Spleen (tissue), 7 donors: ENCODE data around the gene NAALADL2.

ENCODE experiments used
- POLR2A ChIP-seq, 3 donors: fragments of 450-650 bp; IDR thresholded peaks; one replicate each; pipeline ENCODE4 v1.5.1; 2017; ENCODE audit warnings: antibody characterized with exemption in 3 of 3, mild to moderate bottlenecking in 1 of 3
- POLR2AphosphoS5 ChIP-seq, 3 donors: sonication (generic); formaldehyde crosslinking; IDR thresholded peaks; one replicate each; pipeline ENCODE4 v1.5.1; 2017; ENCODE audit warnings: antibody characterized with exemption in 3 of 3
- TF ChIP-seq, protein P1 (sequence below), 11 experiments: fragments of 200-600 bp in 7 of 11; fragments of 450-650 bp in 4 of 11; sonication (generic) in 4 of 11; IDR thresholded peaks in 8 of 11; conservative IDR thresholded peaks in 3 of 11; 1 replicate in 7 of 11; 2 replicates in 4 of 11; pipeline versions ENCODE4 v1.4.0 to v1.8.0; 2016 to 2021; ENCODE audit warnings: antibody characterized with exemption in 11 of 11, inconsistent platforms in 4 of 11, mild to moderate bottlenecking in 1 of 11
- donor health status: DM: no; HTN: no; CAD: no; lungs with moderate emphysema.
- donor health status: DM: no; HTN: no; CAD: no.
- donor health status: DM: no; HTN: no; CAD: no.

DNA sequence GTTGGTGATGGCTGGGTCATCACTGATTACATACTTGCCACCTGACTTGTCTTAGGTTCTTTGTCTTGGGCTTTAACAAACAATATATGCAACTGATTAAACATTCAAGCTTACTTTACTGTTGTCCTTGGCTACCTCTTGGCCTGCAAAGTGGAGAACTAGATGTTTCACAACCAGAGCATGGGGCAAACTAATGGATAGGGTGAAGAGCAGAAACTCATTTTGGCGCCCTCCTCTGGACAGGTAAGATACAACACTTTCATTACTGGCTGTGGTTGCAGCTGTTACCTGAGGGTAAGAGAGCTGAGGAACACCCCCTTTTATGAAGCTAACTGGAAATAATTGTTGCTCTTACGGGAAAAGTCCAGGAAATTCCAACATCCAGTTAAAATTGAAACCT, 262.1 kb downstream of the NAALADL2 start:
- TF ChIP-seq, protein P1, sequence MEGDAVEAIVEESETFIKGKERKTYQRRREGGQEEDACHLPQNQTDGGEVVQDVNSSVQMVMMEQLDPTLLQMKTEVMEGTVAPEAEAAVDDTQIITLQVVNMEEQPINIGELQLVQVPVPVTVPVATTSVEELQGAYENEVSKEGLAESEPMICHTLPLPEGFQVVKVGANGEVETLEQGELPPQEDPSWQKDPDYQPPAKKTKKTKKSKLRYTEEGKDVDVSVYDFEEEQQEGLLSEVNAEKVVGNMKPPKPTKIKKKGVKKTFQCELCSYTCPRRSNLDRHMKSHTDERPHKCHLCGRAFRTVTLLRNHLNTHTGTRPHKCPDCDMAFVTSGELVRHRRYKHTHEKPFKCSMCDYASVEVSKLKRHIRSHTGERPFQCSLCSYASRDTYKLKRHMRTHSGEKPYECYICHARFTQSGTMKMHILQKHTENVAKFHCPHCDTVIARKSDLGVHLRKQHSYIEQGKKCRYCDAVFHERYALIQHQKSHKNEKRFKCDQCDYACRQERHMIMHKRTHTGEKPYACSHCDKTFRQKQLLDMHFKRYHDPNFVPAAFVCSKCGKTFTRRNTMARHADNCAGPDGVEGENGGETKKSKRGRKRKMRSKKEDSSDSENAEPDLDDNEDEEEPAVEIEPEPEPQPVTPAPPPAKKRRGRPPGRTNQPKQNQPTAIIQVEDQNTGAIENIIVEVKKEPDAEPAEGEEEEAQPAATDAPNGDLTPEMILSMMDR (IDR thresholded peaks at IDR 0.05 in 8 of 11, conservative IDR thresholded peaks at IDR 0.05 in 3 of 11), result no peak
- no peak for TF ChIP-seq POLR2AphosphoS5 (IDR thresholded peaks at IDR 0.05)
- TF ChIP-seq POLR2A (IDR thresholded peaks at IDR 0.05), result no peak
